Stomach (tissue), 9 donors: ENCODE results near the gene ATOX1. TPM values are rescaled to one million over a fixed set of nuclear protein-coding genes. Genes with fewer than 3 reads are reported as not detected.

Experiments used
- DNase-seq, 2 donors: peaks; one replicate each; pipeline versions ENCODE4 v3.0.0 to v3.0.0-alpha.2; 2013 to 2019
- H3K27ac ChIP-seq, 5 donors: fragments of 200-600 bp in 4 of 5; sonication (generic) in 4 of 5; one replicate each; pipeline ENCODE4 v1.5.1; 2013 to 2019; ENCODE audit warnings: mild to moderate bottlenecking in 1 of 5, moderate library complexity in 1 of 5
- H3K27me3 ChIP-seq, 3 donors: fragments of 200-600 bp; sonication (generic); one replicate each; pipeline ENCODE4 v1.5.1; 2017 to 2019; ENCODE audit warnings: mixed run types in 1 of 3
- H3K36me3 ChIP-seq, 4 donors: fragments of 200-600 bp; sonication (generic); 1 replicate in 3 of 4; 2 replicates in 1 of 4; pipeline ENCODE4 v1.5.1; 2016 to 2019
- H3K4me1 ChIP-seq, 4 donors: fragments of 200-600 bp; sonication (generic); one replicate each; pipeline ENCODE4 v1.5.1; 2016 to 2019
- H3K4me3 ChIP-seq, 4 donors: fragments of 200-600 bp; sonication (generic) in 3 of 4; one replicate each; pipeline ENCODE4 v1.5.1; 2016 to 2019; ENCODE audit warnings: mild to moderate bottlenecking in 1 of 4
- H3K9me3 ChIP-seq, 4 donors: fragments of 200-600 bp; sonication (generic); one replicate each; pipeline ENCODE4 v1.5.1; 2016 to 2019
- CTCF ChIP-seq, 7 experiments: fragments of 450-650 bp in 4 of 7; fragments of 200-600 bp in 3 of 7; sonication (generic) in 3 of 7; IDR thresholded peaks; one replicate each; pipeline ENCODE4 v1.5.1; 2016 to 2019; ENCODE audit warnings: antibody characterized with exemption in 7 of 7, control low read depth in 2 of 7, mild to moderate bottlenecking in 1 of 7
- EP300 ChIP-seq: sonication (generic); formaldehyde crosslinking; IDR thresholded peaks from one replicate; pipeline ENCODE4 v1.6.1; 2017; ENCODE audit warnings: antibody characterized with exemption
- POLR2A ChIP-seq, 4 donors: fragments of 450-650 bp; IDR thresholded peaks; one replicate each; pipeline ENCODE4 v1.6.1; 2016; ENCODE audit warnings: antibody characterized with exemption in 4 of 4, control low read depth in 2 of 4, mild to moderate bottlenecking in 1 of 4, moderate library complexity in 1 of 4
- POLR2AphosphoS5 ChIP-seq, 3 donors: sonication (generic); formaldehyde crosslinking; IDR thresholded peaks; one replicate each; pipeline ENCODE4 v1.6.1; 2016; ENCODE audit warnings: antibody characterized with exemption in 3 of 3
- WGBS, 5 donors: extraction: QIAGEN DNeasy Blood & Tissue Kit in 3 of 5; methylation state at CpG; one replicate each; pipeline versions ENCODE4 v1.1.5 to v1.1.7; 2013 to 2018; 5-methylcytosine and 5-hydroxymethylcytosine counted together
- intact Hi-C: fragments of 100-400 bp; cut with DNase I; formaldehyde crosslinking; loops from one replicate; pipeline ENCODE4 v1.15.1; 2023; ENCODE audit warnings: low total_unique reads
- polyA plus RNA-seq, 3 donors: library from polyadenylated mRNA; stranded (reverse); fragments of 200-250 nt; gene quantifications; one replicate each; pipeline ENCODE4 v1.2.3, GENCODE V29; 2013
- total RNA-seq, 5 donors: library from RNA; depleted of rRNA; stranded (reverse); fragments of >200 nt; gene quantifications; one replicate each; pipeline versions ENCODE4 v1.1.0 to v1.2.3, GENCODE V29; 2014 to 2016
- donor health status: healthy with polysubstance abuse.
- donor health status: Bipolar disorder and iron deficiency.
- donor health status: healthy.

The ATOX1 gene
- total and polyA plus RNA-seq, 8 donors, result 24.6 to 177 (median 80.6) TPM; not detected in 1

GRCh38 chr5:151773951-151774350, 15.5 kb upstream of the ATOX1 start:
- peaks cover 0 to 13% (median 6%) of the 10 kb centered on the region in 4 donors for H3K36me3 ChIP-seq
- H3K4me1 ChIP-seq, result peaks cover 40 to 70% (median 59%) of the 10 kb centered on the region in 4 donors
- H3K27me3 ChIP-seq, result no peaks in the 10 kb centered on the region
- TF ChIP-seq EP300 (no peak), POLR2A (IDR thresholded peaks at IDR 0.05) (no peak)
- peak in 1 of 2 donors; percentile 27 for DNase-seq
- H3K27ac ChIP-seq, result peak overlapping the region in 3 of 5 donors; percentile 93 to 99 (median 96)
- H3K4me3 ChIP-seq, result peak overlapping the region; percentile 83 to 98 (median 90)
- H3K9me3 ChIP-seq, result no peaks in the 10 kb centered on the region
- intact Hi-C loops, result no loop called here
- 0 to 7% (median 3%) methylated on average over 3 of the region's 3 CpGs for WGBS, 5 donors

GRCh38 chr5:151772846-151773561, 14.6 kb upstream of the ATOX1 start:
- Histone ChIP-seq H3K27me3 (no peaks in the 10 kb centered on the region), H3K27ac (peak overlapping the region; percentile 93 to 99 (median 95)), H3K9me3 (no peaks in the 10 kb centered on the region), H3K4me3 (peak overlapping the region; percentile 83 to 98 (median 90)), H3K4me1 (peaks cover 35 to 61% (median 53%) of the 10 kb centered on the region in 4 donors), H3K36me3 (peaks cover 0 to 4% (median 2%) of the 10 kb centered on the region in 4 donors)
- TF ChIP-seq POLR2A (IDR thresholded peaks at IDR 0.05) (no peak), POLR2AphosphoS5 (IDR thresholded peaks at IDR 0.05) (peak in 1 of 3 donors; percentile 15)
- WGBS, 5 donors, result 1 to 2% (median 1%) methylated on average over 18 of the region's 18 CpGs
- intact Hi-C loops, result no loop called here
- DNase-seq, result peak in 1 of 2 donors; percentile 59

GRCh38 chr5:151772029-151772845, 13.8 kb upstream of the ATOX1 start:
- no peaks in the 10 kb centered on the region for H3K36me3 ChIP-seq
- 0% methylated on average over 16 to 87 of the region's 87 CpGs for WGBS, 5 donors
- no peaks in the 10 kb centered on the region for H3K9me3 ChIP-seq
- TF ChIP-seq CTCF (IDR thresholded peaks at IDR 0.05) (no peak), POLR2A (IDR thresholded peaks at IDR 0.05) (no peak), EP300 (no peak), POLR2AphosphoS5 (IDR thresholded peaks at IDR 0.05) (no peak)
- no peaks in the 10 kb centered on the region for H3K27me3 ChIP-seq
- H3K4me1 ChIP-seq, result peaks cover 27 to 53% (median 49%) of the 10 kb centered on the region in 4 donors
- peak overlapping the region; percentile 93 to 99 (median 95) for H3K27ac ChIP-seq
- intact Hi-C loops, result no loop called here
- DNase-seq, result peak in 1 of 2 donors; percentile 41
- H3K4me3 ChIP-seq, result peak overlapping the region; percentile 83 to 98 (median 90)

- peak; percentile 100 for DNase-seq
- H3K27ac ChIP-seq, result peak within 1 kb of the TSS; percentile 93 to 99 (median 96)
- peaks cover 24 to 50% (median 44%) of the 10 kb centered on the region in 4 donors for H3K4me1 ChIP-seq
- WGBS, 5 donors, result 0 to 1% (median 0%) methylated on average over 44 to 49 of the region's 49 CpGs
- H3K4me3 ChIP-seq, result peak within 1 kb of the TSS; percentile 83 to 98 (median 90)
- intact Hi-C loops, result no loop called here
- peak in 4 of 7 experiments; percentile 29 to 77 (median 56) for TF ChIP-seq CTCF (IDR thresholded peaks at IDR 0.05)
- peak; percentile 99 to 100 (median 100) for TF ChIP-seq POLR2AphosphoS5 (IDR thresholded peaks at IDR 0.05)
- TF ChIP-seq POLR2A (IDR thresholded peaks at IDR 0.05), result peak in 2 of 4 donors; percentile 96 to 98
- no peak for TF ChIP-seq EP300
- no peaks in the 10 kb centered on the region for H3K27me3 ChIP-seq
- no peaks in the 10 kb centered on the region for H3K36me3 ChIP-seq
- no peaks in the 10 kb centered on the region for H3K9me3 ChIP-seq
These were observed 13.0 kb upstream of the ATOX1 start, which contains the start of gene G3BP1 for GRCh38 chr5:151771259-151772028. TSS of gene G3BP1 (plus strand) at chr5:151771954. CDS start at chr5:151786621, 14,667 bp downstream.
